A172 (cell line): Measurements from ENCODE around the gene NFU1. TPM values are rescaled to one million over a fixed set of nuclear protein-coding genes. Genes with fewer than 3 reads are reported as not detected.
A peak's percentile ranks its signal among the peaks of the same experiment; 100 is the strongest.
"Not testable (repeated sequence)": the region's sequence is repeated elsewhere in the genome, so short reads cannot be mapped to it uniquely, and the experiment has no call there.

Experiments
- DNase-seq: peaks from one replicate; pipeline ENCODE4 v3.0.0-alpha.2; 2015; ENCODE audit warnings: low spot score
- total RNA-seq: library from RNA; depleted of rRNA; stranded (reverse); fragments of >200 nt; shearing (Covaris generic); gene quantifications from 2 replicates; pipeline ENCODE4 v1.2.3, GENCODE V29; 2014

Gene NFU1
- total RNA-seq, 1 experiment from 2014 or later = 185 TPM

- no peak for DNase-seq
These were observed 13.6 kb upstream of the NFU1 start for GRCh38 chr2:69450735-69451416.

DNA sequence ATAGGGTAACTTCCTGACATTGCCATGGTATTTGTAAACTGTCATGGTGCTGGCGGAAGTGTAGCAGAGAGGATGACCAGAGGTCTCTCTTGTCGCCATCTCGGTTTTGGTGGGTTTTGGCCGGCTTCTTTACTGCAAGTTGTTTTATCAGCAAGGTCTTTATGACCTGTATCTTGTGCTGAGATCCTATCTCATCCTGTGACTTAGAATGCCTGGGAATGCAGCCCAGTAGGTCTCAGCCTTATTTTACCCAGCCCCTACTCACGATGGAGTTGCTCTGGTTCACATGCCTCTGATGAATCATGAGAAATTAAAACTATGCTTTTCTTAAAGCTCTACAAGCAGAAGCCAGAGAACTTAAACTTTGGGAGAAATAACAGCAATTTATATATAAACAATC, 12.7 kb upstream of the NFU1 start:
- DNase-seq = no peak

DNA sequence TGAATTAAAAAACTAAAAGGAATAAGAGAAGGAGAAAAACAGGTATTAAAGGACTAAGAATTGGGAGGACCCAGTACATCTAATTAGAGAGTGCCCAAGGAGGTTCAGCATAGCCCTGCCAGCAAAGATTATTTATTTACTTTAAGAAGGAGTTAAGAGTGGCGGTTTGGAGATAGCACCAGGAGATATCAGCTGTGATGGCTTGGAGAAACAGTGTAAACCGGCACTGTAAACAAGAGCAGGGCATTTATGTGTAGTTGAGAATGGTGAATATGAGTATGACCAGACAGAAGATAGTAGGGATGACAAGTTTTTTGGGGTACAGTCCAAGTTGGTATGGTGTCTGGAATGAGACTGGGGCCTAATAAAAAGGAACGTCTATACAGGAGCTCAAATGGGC, 6.4 kb upstream of the NFU1 start:
- DNase-seq = not testable (repeated sequence)

DNA sequence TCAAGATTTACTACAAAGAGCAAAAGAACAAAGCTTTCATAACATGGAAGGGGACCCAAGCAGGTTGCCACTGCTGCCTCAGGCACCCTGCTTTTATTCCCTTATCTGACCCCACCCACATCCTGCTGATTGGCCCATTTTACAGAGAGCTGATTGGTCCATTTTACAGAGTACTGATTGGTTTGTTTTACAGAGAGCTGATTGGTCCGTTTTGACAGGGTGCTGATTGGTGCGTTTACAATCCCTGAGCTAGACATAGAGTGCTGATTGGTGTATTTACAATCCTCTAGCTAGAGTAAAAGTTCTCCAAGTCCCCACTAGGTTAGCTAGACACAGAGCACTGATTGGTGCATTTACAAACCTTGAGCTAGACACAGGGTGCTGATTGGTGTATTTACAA, 2.3 kb upstream of the NFU1 start:
- not testable (repeated sequence) for DNase-seq

GRCh38 chr2:69438580-69438979, 1.3 kb upstream of the NFU1 start:
- no peak for DNase-seq

GRCh38 chr2:69437751-69438154, 518 bp upstream of the NFU1 start:
- no peak for DNase-seq

GRCh38 chr2:69436596-69436937, 668 bp downstream of the NFU1 start:
- peak; percentile 6 for DNase-seq

DNA sequence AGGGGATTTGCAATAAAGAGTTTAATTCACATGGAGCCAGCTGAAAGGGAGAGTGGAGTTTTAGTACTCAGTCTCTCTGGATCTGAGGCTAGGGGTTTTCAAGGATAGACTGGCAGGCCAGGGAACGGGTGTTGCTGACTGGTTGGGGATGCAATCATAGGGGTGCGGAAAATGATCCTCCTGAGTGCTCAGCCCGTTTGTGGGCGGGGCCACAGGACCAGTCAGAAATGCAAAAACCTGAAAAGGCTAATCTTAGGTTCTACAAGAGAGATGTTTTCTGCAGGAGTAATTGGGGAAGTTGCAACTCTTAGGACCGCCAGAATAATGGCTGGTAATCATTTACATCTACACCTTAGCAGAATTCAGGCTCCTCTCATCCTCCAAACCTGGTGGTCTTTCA, 2.5 kb downstream of the NFU1 start:
- DNase-seq = no peak

DNA sequence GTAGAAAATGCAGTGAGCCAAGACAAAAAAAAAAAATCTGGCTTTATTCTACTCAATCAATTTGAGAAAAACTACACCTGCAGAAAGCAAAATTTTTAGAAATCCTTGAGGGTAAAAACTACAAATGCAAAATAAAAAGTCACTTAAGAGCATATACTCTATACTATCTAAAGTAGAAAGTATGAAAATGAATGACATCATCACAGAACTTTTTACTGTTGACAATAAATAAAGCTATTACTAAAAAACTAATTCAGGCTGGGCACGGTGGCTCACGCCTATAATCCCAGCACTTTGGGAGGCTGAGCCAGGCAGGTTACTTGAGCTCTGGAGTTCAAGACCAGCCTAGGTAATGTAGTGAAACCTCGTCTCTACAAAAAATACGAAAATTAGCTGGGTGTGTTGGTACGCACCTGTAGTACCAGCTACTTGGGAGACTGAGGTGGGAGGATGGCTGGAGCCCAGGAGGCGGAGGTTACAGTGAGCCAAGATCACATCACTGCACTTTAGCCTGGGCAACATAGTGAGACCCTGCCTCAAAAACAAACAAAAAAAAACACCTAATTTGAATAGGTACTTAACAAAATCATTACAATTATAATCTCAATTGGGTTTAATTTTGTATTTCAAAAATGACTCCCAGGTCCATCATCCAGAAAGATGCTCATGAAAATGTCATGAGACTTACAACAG, 7.6 kb downstream of the NFU1 start:
- DNase-seq = no peak

GRCh38 chr2:69428981-69429380, 8.3 kb downstream of the NFU1 start:
- DNase-seq = no peak

- DNase-seq = no peak
These were observed 12.8 kb downstream of the NFU1 start for GRCh38 chr2:69424419-69424818.

DNA sequence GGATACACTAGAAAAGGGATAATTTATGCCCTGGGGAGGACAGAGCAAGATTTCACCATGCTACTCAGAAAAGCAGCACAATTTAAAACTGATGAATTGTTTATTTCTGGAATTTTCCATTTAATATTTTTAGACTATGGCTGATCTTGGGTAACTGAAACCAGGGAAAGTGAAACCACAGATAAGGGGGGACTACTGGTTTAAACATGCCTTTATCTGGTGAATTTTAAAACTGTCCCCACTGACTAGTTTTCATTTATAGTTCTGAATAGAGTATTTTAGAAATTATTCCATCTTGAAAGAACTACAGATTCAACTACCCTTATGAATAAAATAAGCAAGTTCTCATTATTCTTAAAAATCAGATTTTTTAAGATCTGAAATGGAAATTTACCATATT, 15.0 kb downstream of the NFU1 start:
- DNase-seq = no peak

DNA sequence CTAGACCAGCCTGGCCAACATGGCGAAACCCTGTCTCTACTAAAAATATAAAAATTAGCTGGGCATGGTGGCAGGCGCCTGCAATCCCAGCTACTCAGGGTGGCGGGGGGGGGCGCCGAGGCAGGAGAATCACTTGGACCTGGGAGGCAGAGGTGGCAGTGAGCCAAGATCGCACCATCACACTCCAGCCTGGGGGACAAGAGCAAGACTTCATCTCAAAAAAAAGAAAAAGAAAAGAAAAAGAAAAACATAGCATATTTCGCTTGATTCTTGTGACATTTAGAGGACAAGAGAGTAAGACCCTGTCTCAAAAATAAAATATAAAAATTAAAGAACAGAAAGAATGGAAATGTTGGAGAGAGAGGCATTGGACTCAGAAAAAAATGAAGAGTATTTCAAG, 18.1 kb downstream of the NFU1 start:
- DNase-seq = not testable (repeated sequence)

- no peak for DNase-seq
These were observed 21.1 kb downstream of the NFU1 start for GRCh38 chr2:69416147-69416546.

DNA sequence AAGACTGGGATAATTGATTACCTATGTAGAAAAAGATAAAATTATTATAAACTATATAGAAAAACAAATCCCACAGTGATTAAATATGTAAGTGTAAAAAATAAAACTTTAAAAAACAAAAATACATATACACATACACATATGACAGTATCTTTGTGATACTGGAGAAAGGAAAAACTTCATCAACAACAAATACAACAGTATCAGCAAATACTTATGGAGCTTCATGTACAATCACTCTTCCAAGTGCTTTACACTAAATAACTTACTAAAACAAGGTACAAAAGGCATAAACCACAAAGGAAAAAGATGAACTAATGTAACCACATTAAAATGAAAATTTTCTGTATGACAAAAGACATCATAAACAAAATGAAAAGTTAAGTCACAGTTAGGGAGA, 26.1 kb downstream of the NFU1 start:
- no peak for DNase-seq

- DNase-seq = no peak
These were observed 31.9 kb downstream of the NFU1 start for GRCh38 chr2:69405306-69405705.

DNA sequence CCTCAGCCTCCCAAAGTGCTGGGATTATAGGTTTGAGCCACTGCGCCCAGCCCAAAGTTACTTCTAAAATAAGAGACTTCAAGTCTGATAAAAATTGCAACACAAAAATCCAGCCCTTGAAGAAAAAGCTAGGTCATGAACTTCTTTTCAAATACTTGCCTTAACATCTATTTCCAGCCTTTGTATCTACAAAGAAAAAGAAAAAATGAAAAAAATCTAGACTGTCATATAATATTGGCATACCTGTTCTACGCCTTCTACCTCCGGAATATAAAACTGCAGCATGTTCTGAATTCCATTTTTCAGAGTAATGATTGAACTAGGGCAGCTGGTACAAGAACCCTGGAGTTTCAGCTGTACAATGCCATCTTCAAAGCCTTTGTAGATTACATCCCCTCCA, 37.1 kb downstream of the NFU1 start:
- DNase-seq = no peak

- DNase-seq = no peak
These were observed 40.0 kb downstream of the NFU1 start for GRCh38 chr2:69397234-69397633.

GRCh38 chr2:69395866-69396265, 41.4 kb downstream of the NFU1 start:
- DNase-seq = no peak

DNA sequence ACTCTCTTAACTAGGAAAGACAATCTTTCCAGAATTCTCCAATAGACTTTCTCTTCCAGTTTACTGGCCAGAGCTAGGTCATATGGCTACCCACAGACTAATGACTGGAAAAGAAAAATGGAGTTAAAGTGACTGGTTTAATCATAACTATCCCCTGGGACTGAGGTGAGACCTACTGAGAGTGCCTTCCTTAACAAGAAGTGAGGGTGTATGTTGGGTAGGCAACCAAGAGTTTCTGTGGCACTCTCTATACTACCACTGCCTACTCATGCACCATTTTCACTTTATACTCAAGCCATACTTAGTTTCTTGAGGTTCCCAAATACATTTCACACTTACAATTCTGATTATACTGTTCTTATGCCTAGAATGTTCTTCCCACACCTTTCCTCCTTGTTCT, 43.3 kb downstream of the NFU1 start:
- no peak for DNase-seq

GRCh38 chr2:69390471-69390870, 46.8 kb downstream of the NFU1 start:
- no peak for DNase-seq

GRCh38 chr2:69390001-69390400, 47.2 kb downstream of the NFU1 start:
- DNase-seq = no peak

DNA sequence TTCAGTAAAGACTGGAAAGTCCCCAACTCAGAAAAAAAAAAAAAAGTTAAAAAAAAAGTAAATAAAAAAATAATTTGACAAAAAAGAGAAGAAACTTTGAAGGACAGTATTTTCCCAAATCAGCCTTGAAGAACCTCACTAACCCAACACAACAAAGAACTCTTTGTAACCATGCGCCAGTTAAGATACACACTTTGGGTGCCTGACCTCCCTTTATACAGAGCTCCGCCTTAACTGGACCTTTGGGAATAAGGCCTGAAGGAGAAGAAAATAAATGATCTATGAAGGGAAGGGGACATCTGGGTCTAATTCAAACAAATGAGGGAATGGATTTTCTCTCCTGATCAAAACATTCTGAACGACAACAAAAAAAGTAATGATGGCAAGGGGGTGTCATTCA, 48.0 kb downstream of the NFU1 start:
- DNase-seq = no peak
